Stimulated activated CD4-positive, alpha-beta T cell treated with anti-CD3 and anti-CD28 coated beads, Interleukin-15, amount 100 ng/mL, for 48 hours (primary cell): ENCODE data around the gene HYDIN.
"Not testable (repeated sequence)": the region's sequence is repeated elsewhere in the genome, so short reads cannot be mapped to it uniquely, and the experiment has no call there.

Source experiments
- DNase-seq, 2 donors: peaks; one replicate each; pipeline ENCODE4 v3.0.0-alpha.2; 2020; ENCODE audit warnings: low read depth in 2 of 2

The HYDIN gene

GRCh38 chr16:70999735-71000134 is 230.8 kb downstream of the HYDIN start:
- DNase-seq: not testable (repeated sequence)

DNA sequence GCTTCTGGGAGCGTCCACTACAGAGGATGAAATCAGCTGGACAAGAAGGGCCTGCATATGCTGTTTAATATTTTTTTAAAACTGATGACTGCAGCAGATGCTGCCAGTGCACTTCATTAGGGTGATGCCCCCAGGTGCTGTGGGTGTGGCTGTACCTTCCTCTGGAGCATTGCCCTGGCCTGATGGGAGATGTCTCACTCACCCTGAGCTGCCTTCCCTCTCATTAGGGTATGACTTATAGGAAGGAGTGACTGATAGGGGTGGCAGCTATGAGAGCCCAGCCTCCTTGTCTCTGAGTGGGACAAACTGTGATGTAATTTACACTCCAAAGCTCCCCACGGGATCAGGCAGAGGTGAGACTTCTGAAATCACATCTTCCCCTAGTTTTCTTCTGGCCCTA is 234.7 kb downstream of the HYDIN start:
- DNase-seq: not testable (repeated sequence)

DNA sequence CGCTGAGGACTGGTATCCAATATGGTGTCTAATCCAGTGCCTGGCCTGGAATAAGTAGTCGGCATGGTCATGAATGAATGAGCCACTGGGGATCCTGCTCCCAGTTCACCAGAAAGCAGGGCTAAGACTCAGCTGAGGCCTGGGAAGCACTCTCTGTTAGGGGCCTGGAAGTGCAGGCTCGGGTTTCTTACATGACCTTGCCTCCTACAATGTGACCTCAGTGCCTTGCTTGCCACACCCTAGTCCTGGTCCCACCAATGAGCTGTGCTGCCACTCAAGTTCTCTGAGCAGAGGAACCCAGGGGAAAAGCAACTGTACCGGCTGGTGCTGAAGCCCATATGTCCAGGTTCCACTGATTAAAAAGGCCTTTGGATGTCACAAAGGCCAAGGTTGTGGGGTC is 238.0 kb downstream of the HYDIN start:
- DNase-seq: not testable (repeated sequence)

DNA sequence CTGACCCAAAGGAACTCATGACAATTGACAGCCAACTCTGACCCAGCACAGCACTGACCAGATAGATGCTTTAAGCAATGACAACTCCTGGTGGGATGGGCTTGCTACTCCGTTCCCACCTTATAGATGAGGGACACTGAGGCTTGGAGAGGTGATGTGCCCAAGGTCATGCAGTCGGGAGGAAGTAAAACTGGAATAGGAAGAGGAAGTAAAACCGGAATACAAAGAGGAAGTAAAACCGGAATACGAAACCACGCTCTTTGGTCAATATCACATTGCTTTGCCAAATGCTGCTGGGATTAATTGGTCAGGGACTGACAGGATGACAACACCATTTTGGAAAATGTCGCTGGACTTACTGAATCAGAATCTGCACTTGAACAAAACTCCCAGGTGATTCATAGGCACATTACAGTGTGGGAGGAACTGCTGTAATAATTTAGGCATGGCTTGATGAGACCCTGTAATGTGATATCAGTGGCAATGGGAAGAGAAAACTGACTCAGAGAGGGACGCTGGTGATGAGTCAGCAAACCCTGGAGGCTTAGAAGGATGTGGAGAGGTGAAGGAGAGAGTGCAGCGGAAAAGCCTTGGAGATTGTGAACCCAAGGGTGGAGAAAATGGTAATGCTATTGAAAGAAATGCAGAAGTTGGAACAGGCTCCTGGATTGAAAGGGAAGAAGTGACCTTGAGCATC is 243.4 kb downstream of the HYDIN start:
- not testable (repeated sequence) for DNase-seq

DNA sequence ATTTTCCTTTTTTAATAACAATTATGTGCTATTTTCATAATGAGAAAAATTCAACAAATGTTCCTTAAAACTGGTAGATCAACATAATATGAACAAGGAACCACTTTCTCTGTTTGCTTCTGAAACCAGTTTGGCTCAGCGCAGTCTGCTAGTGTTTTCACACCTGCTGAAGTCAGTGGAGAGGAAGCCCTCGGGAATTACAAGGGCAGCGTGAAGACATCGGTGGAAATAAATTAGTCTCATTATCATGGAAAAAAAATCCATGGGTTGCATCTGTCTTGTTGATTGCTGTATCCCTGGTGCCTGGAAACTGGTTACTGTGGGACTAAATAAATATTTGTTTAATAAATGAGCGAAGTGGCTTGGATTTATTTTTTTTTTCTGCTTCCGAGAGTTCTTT is 245.8 kb downstream of the HYDIN start:
- DNase-seq: not testable (repeated sequence)

DNA sequence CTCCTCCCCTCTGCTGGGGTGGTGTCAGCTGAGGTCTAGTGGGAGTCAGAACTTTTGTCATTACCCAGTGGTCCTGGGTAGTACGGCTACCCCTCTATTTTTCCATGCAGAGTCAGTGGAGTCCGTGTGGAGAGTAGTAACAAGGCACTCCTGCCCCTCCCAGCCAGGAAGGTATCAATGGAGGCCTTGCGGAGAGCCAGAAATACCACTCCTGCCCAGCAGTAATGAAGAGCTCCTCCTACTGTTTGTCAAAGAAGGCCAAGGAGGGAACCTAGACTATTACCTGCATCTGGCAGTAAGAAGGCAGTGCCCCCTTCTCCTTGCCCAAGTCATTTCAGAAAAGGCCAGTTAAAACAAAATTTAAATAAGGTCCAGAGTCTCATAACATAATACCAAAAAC is 262.2 kb downstream of the HYDIN start:
- not testable (repeated sequence) for DNase-seq

DNA sequence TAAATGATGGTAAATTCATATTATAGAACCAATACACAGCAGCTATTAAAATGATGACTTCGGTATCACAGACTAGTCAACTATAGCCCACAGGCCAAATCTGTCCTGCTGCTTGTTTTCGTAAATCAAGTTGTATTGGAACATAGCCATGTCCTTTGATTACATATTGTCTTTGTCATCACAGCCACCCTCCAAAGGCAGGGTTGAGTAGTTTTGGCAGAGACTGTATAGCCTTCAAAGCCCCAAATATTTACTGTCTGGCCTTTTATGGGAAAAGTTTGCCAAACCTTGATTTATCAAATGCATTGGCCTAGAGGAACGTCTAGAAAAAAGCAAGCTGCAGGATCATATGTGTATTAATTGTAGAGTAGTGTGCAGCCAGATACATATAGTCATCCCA is 270.4 kb downstream of the HYDIN start:
- not testable (repeated sequence) for DNase-seq

GRCh38 chr16:70954922-70955321 is 275.6 kb downstream of the HYDIN start:
- not testable (repeated sequence) for DNase-seq

- DNase-seq: not testable (repeated sequence)
Observed at GRCh38 chr16:70953824-70954223, 276.7 kb downstream of the HYDIN start.

- DNase-seq: not testable (repeated sequence)
Observed at GRCh38 chr16:70943551-70943950, 287.0 kb downstream of the HYDIN start.

- DNase-seq: not testable (repeated sequence)
Observed at GRCh38 chr16:70939690-70940359, 290.7 kb downstream of the HYDIN start.

DNA sequence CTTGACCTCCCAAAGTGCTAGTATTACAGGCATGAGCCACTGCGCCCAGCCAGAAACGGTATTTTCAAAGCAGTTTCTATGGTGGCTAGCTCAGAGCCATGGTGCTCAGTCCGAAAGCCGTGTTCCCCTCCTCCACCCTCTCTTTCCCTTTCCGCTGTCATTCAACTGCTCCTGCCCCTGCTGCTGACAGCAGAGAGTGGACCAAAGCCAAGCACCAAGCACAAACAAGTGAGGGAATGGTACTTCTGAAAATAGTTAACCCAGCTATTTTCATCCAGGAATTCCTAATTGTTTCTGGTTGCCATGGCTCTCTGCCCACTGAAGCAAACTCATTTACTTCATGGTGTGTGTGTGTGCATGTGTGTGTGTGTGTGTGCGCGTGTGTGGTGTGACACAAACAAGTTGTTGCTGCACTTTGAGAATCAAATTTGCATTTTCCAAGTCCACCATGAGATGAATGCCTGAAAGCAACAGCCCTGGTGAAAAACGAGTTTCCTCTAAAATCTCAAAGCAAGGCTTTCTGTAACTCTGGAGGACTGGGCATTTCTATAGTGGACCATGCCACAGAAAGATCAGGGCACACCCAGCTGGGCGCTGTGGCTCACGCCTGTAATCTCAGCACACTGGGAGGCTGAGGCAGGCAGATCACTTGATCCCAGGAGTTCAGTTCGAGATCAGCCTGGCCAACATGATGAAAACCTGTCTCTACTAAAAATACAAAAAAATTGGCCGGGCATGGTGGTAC is 293.6 kb downstream of the HYDIN start:
- DNase-seq: not testable (repeated sequence)

- DNase-seq: not testable (repeated sequence)
Observed at GRCh38 chr16:70935325-70935724, 295.2 kb downstream of the HYDIN start.

DNA sequence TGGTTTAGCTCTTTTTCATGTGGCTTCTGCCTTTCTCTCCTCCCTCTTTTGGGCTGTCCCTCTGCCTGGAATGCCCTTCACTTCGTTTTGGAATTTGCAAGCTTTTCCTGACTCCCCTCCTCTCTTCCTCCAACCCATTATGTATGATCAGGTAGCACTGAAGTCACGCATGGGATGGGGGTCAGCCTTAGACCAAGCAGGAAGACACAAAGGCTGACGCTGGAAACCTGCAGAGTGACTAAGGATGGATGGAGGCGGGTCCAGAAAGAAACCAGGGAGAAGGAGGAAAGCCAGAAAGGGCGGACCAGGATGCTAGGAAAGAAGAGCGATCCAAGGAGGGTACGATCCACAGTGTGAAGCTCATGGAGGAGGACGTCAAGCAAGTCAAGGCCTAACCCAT is 296.8 kb downstream of the HYDIN start:
- DNase-seq: not testable (repeated sequence)

- not testable (repeated sequence) for DNase-seq
Observed at GRCh38 chr16:70930757-70931156, 299.8 kb downstream of the HYDIN start.

DNA sequence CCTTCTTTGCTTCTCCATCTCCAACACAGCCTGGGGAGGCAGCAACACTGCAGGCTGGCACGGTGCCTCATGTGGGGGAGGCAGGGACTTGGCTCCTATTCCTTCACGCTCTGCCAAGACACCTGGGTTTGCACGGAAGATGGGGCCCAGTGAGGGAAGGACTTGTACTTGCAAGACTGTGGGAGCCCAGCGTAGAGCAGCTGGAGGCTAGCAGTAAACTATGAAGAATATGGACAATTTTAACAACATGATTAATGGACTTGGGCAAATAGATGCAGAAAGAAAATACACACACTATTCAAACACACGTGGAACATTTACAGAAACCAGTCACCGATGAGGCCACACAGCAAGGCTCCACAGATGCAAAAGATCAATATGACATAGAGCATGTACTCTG is 308.4 kb downstream of the HYDIN start:
- DNase-seq: not testable (repeated sequence)

- DNase-seq: not testable (repeated sequence)
Observed at GRCh38 chr16:70920661-70921060, 309.9 kb downstream of the HYDIN start.

GRCh38 chr16:70888208-70888607 is 342.3 kb downstream of the HYDIN start:
- DNase-seq: not testable (repeated sequence)

DNA sequence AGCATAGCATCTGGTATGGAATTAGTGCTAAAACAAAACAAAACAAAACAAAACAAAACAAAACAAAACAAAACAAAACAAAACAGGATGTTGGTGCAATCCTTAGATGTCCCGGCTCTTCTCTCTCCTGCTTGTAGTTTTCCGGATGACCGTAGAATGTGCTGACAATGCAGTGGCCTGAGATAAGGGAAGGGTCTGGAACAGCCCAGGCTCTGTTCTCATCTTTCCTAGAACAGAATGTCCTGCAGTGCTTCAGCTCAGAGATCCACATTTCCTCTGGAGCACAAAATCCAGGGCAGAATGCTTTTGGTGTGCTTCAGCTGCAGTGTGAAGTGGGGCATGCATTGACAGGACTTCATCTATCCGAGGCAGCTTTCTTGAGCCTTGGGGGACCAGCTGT is 345.9 kb downstream of the HYDIN start:
- not testable (repeated sequence) for DNase-seq

GRCh38 chr16:70882311-70882710 is 348.2 kb downstream of the HYDIN start:
- not testable (repeated sequence) for DNase-seq

- DNase-seq: not testable (repeated sequence)
Observed at GRCh38 chr16:70877895-70878294, 352.6 kb downstream of the HYDIN start.

DNA sequence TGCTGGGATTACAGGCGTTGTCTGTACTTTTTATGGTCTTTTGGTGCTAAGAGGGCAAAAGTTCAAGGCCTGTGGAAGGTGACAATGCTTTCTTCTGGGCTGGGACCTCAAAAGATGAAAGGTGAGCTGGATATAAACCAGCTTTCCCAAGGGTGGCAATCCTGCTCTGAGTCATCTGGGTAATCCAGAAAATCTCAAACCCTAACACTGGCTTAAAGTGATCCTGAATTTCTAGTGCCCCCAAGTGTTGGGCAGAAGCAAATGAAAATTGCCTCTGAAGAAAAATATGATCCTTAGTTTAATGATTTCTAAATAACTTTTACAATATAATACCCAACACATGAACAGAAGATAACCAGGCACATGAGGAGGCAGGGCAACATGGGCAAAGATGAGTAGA is 354.1 kb downstream of the HYDIN start:
- not testable (repeated sequence) for DNase-seq
